Activated B cell treated with CpG ODN at 0.5 μM for 24 hours (primary cell): ENCODE measurements around the gene GNB1L. TPM values are rescaled to one million over a fixed set of nuclear protein-coding genes. Genes with fewer than 3 reads are reported as not detected.
"Not testable (repeated sequence)": the region's sequence is repeated elsewhere in the genome, so short reads cannot be mapped to it uniquely, and the experiment has no call there.

ENCODE experiments used
- ATAC-seq: fragments of 200-7000 bp; cut with Tn5 transposase; one replicate; pipeline ENCODE4 v1.10.0; 2021; ENCODE audit warnings: low read depth, mild to moderate bottlenecking, moderate library complexity
- CTCF ChIA-PET: fragments of 350-600 bp; sonication (Branson Sonifier 250); formaldehyde crosslinking; loops from one replicate; lab custom pipeline; 2021; ENCODE audit warnings: antibody characterized with exemption; lab: Charles Lee
- POLR2A ChIA-PET: fragments of 350-600 bp; sonication (Branson Sonifier 250); formaldehyde crosslinking; loops from one replicate; lab custom pipeline; 2021; ENCODE audit warnings: antibody characterized with exemption; lab: Charles Lee
- DNase-seq: peaks from one replicate; pipeline ENCODE4 v3.0.0; 2022
- H3K27ac Mint-ChIP-seq: one replicate; pipeline ENCODE4 v1.8.0; 2020; ENCODE audit warnings: mixed read lengths
- H3K27me3 Mint-ChIP-seq: one replicate; pipeline ENCODE4 v1.8.0; 2021; ENCODE audit warnings: mixed read lengths
- H3K36me3 Mint-ChIP-seq: one replicate; pipeline ENCODE4 v1.8.0; 2021; ENCODE audit warnings: low read depth, mixed read lengths
- H3K4me1 Mint-ChIP-seq: one replicate; pipeline ENCODE4 v1.8.0; 2021; ENCODE audit warnings: mixed read lengths
- H3K4me3 Mint-ChIP-seq: one replicate; pipeline ENCODE4 v1.8.0; 2020; ENCODE audit warnings: mild to moderate bottlenecking, mixed read lengths
- H3K9me3 Mint-ChIP-seq: one replicate; pipeline ENCODE4 v1.8.0; 2020; ENCODE audit warnings: mixed read lengths
- CTCF ChIP-seq: fragments of 200-600 bp; IDR thresholded peaks from one replicate; pipeline ENCODE4 v1.8.0; 2022; ENCODE audit warnings: antibody characterized with exemption, mild to moderate bottlenecking
- intact Hi-C: fragments of 100-400 bp; cut with micrococcal nuclease; formaldehyde crosslinking; loops from one replicate; pipeline ENCODE4 v1.15.1; 2024
- total RNA-seq: library from RNA; stranded (reverse); gene quantifications from 2 replicates; pipeline ENCODE4 v1.2.3, GENCODE V29; 2022

Gene GNB1L
- total RNA-seq, 1 donor from 2014 or later, result 6.3 TPM

- CTCF ChIA-PET, result no interaction called here
- POLR2A ChIA-PET, result no interaction called here
- no peak overlapping the region for H3K27ac Mint-ChIP-seq
- intact Hi-C loops, result no loop called here
- no peak overlapping the region for H3K4me3 Mint-ChIP-seq
- peaks cover 5% of the 10 kb centered on the region for H3K4me1 Mint-ChIP-seq
- H3K9me3 Mint-ChIP-seq, result no peaks in the 10 kb centered on the region
- no peak for DNase-seq
- TF ChIP-seq CTCF, result no peak
- no peaks in the 10 kb centered on the region for H3K36me3 Mint-ChIP-seq
- peaks cover 23% of the 10 kb centered on the region for H3K27me3 Mint-ChIP-seq
- ATAC-seq, result no peak
Measured at GRCh38 chr22:19783586-19784383, 70.9 kb downstream of the GNB1L start.

- Mint-ChIP-seq H3K4me1 (peaks cover 5% of the 10 kb centered on the region), H3K27me3 (peaks cover 28% of the 10 kb centered on the region), H3K27ac (no peak overlapping the region), H3K36me3 (no peaks in the 10 kb centered on the region), H3K9me3 (no peaks in the 10 kb centered on the region), H3K4me3 (no peak overlapping the region)
- POLR2A ChIA-PET, result no interaction called here
- ATAC-seq, result no peak
- intact Hi-C loops, result no loop called here
- CTCF ChIA-PET, result no interaction called here
- no peak for DNase-seq
- TF ChIP-seq CTCF, result no peak
Measured at GRCh38 chr22:19782533-19782932, 72.1 kb downstream of the GNB1L start.

- no peak overlapping the region for H3K4me3 Mint-ChIP-seq
- ChIA-PET POLR2A (interaction anchor here (0.6 kb wide), 2 partner anchors 21 to 175 kb away, joined by 3 to 4 read pairs; no protein-coding TSS in a partner anchor), CTCF (no interaction called here)
- H3K36me3 Mint-ChIP-seq, result no peaks in the 10 kb centered on the region
- peaks cover 37% of the 10 kb centered on the region for H3K27me3 Mint-ChIP-seq
- ATAC-seq (no peak), DNase-seq (no peak)
- peaks cover 13% of the 10 kb centered on the region for H3K4me1 Mint-ChIP-seq
- intact Hi-C loops, result loop anchor here (2.0 kb wide), 1 partner anchor 23 kb away; no protein-coding TSS in a partner anchor
- H3K27ac Mint-ChIP-seq, result no peak overlapping the region
- no peaks in the 10 kb centered on the region for H3K9me3 Mint-ChIP-seq
- TF ChIP-seq CTCF, result no peak
Measured at GRCh38 chr22:19779685-19780268, 74.9 kb downstream of the GNB1L start.

- no peaks in the 10 kb centered on the region for H3K9me3 Mint-ChIP-seq
- ATAC-seq (no peak), DNase-seq (no peak)
- CTCF ChIA-PET, result no interaction called here
- peaks cover 17% of the 10 kb centered on the region for H3K4me1 Mint-ChIP-seq
- peaks cover 45% of the 10 kb centered on the region for H3K27me3 Mint-ChIP-seq
- POLR2A ChIA-PET, result no interaction called here
- no peak overlapping the region for H3K27ac Mint-ChIP-seq
- intact Hi-C loops, result no loop called here
- no peak for TF ChIP-seq CTCF
- no peak overlapping the region for H3K4me3 Mint-ChIP-seq
- no peaks in the 10 kb centered on the region for H3K36me3 Mint-ChIP-seq
Measured at GRCh38 chr22:19779011-19779421, 75.7 kb downstream of the GNB1L start.

- peaks cover 52% of the 10 kb centered on the region for H3K27me3 Mint-ChIP-seq
- H3K4me3 Mint-ChIP-seq, result not testable (repeated sequence)
Measured at GRCh38 chr22:19777192-19777591, 77.5 kb downstream of the GNB1L start.

More at GRCh38 chr22:19777192-19777591, 77.5 kb downstream of the GNB1L start:
- ATAC-seq, CTCF ChIA-PET, DNase-seq, POLR2A ChIA-PET, H3K9me3 Mint-ChIP-seq, H3K27ac Mint-ChIP-seq, H3K36me3 Mint-ChIP-seq, intact Hi-C loops: not testable (repeated sequence)
- peaks cover 34% of the 10 kb centered on the region for H3K4me1 Mint-ChIP-seq
